Heart left ventricle (tissue), 13 donors: Measurements from ENCODE around the gene GPRIN3.

ENCODE experiments used
- CTCF ChIP-seq, 12 donors: fragments of 200-600 bp; sonication (generic) in 4 of 12; IDR thresholded peaks; one replicate each; pipeline versions ENCODE4 v1.5.0 to v1.8.0; 2018 to 2022; ENCODE audit warnings: antibody characterized with exemption in 12 of 12, mild to moderate bottlenecking in 5 of 12
- POLR2A ChIP-seq, 2 donors: fragments of 450-650 bp; IDR thresholded peaks; one replicate each; pipeline ENCODE4 v1.6.1; 2017; ENCODE audit warnings: antibody characterized with exemption in 2 of 2, mild to moderate bottlenecking in 2 of 2, moderate library complexity in 2 of 2
- donor health status: ischemic (EF 13 %, LVEDD 7.1; RV severe dilation, severe dysfunction).
- donor health status: DM: no; HTN: yes; CAD: no.
- donor health status: DM: no; HTN: no; CAD: no.
- donor health status: ischemic (EF 25% LVEDD 6.9; RV normal size, moderate dysfunction).
- donor health status: ischemic (EF 25% LVEDD 5.7; RV mildly dilated, moderate dysfunction).
- donor health status: ischemic (EF 35%, LVEDD 5.7; RV mildly dilated, moderate dysfunction).
- donor health status: nonischemic (EF 11% LVEDD 7.7; RV severe dilation, severe dysfunction).
- donor health status: DM: yes; HTN: yes; CAD: no.
- donor health status: PGD.
- donor health status: ischemic (EF 29% LVEDD 5.4; RV normal size, mild dysfunction).
- donor health status: nonischemic (EF 23%, LVEDD 6.1; RV moderate dilation, normal function).

- no peak for TF ChIP-seq CTCF (IDR thresholded peaks at IDR 0.05)
- TF ChIP-seq POLR2A (IDR thresholded peaks at IDR 0.05) = no peak
Observed at GRCh38 chr4:89336818-89337420, 29.3 kb upstream of the GPRIN3 start.
